Activated naive CD4-positive, alpha-beta T cell treated with Interleukin-2 at 50 U/mL for 16 hours (primary cell): ENCODE measurements around the gene ZNF714.

Source experiments
- DNase-seq: peaks from one replicate; pipeline ENCODE4 v3.0.0-alpha.2; 2020

ZNF714 gene

GRCh38 chr19:21082011-21082975 is at the start of gene ZNF714:
Gene ZNF714 (plus strand): TSS chr19:21082203. CDS start chr19:21098269, 16,066 bp downstream.
- peak; percentile 82 for DNase-seq

- DNase-seq: no peak
These were observed 37.0 kb upstream of the ZNF714 start for GRCh38 chr19:21045028-21045427.

- no peak for DNase-seq
These were observed 35.5 kb upstream of the ZNF714 start for GRCh38 chr19:21046489-21046888.

- no peak for DNase-seq
These were observed 34.3 kb upstream of the ZNF714 start for GRCh38 chr19:21047716-21048115.

- DNase-seq: no peak
These were observed 29.1 kb upstream of the ZNF714 start for GRCh38 chr19:21052902-21053301.

- no peak for DNase-seq
These were observed 16.7 kb upstream of the ZNF714 start for GRCh38 chr19:21065336-21065735.

- no peak for DNase-seq
These were observed 2.3 kb downstream of the ZNF714 start for GRCh38 chr19:21084343-21084742.

- no peak for DNase-seq
These were observed 5.9 kb downstream of the ZNF714 start for GRCh38 chr19:21087871-21088270.

GRCh38 chr19:21092109-21092508 is 10.1 kb downstream of the ZNF714 start:
- no peak for DNase-seq

- DNase-seq: no peak
These were observed 12.5 kb downstream of the ZNF714 start for GRCh38 chr19:21094347-21095025.

- DNase-seq: no peak
These were observed 16.3 kb downstream of the ZNF714 start for GRCh38 chr19:21098291-21098690.

- DNase-seq: no peak
These were observed 19.7 kb downstream of the ZNF714 start for GRCh38 chr19:21101521-21102242.

GRCh38 chr19:21109116-21109515 is 27.1 kb downstream of the ZNF714 start:
- no peak for DNase-seq

- no peak for DNase-seq
These were observed 28.2 kb downstream of the ZNF714 start for GRCh38 chr19:21110183-21110582.

- no peak for DNase-seq
These were observed 33.4 kb downstream of the ZNF714 start for GRCh38 chr19:21115430-21115829.

- DNase-seq: no peak
These were observed 35.3 kb downstream of the ZNF714 start for GRCh38 chr19:21117041-21117907.

- DNase-seq: no peak
These were observed 44.1 kb downstream of the ZNF714 start for GRCh38 chr19:21126078-21126477.

GRCh38 chr19:21127001-21127400 is 45.0 kb downstream of the ZNF714 start:
- no peak for DNase-seq

- DNase-seq: no peak
These were observed 45.9 kb downstream of the ZNF714 start for GRCh38 chr19:21127898-21128297.

GRCh38 chr19:21128901-21129698 is 47.1 kb downstream of the ZNF714 start:
- DNase-seq: no peak

- DNase-seq: no peak
These were observed 48.2 kb downstream of the ZNF714 start for GRCh38 chr19:21130097-21130775.
